ENCODE results near the gene GADD45B.
"Not testable (repeated sequence)": the region's sequence is repeated elsewhere in the genome, so short reads cannot be mapped to it uniquely, and the experiment has no call there.

Gene GADD45B

DNA sequence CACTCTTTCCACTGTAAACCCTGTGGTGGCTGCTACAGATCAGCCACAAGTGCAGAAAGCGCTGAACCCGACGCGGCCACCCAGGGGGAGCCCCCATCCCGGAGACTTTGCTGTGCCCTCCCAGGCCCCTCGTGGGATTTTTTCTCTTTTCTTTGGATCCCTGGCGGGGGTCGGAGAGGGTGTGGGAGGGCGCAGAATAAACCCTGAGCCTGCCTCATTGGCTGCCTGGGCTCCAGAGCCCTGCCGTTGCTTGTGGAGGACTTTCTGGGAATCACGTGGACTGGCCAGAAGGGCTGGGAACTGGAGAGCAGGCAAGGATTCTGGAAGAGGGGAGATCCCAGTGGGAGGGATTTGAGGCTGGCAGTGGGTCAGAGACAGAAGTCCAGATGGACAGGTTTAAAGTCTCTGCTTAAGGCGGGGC lies 24.9 kb downstream of the GADD45B start:
- no peak overlapping the region for H3K4me3 Mint-ChIP-seq
- no peaks in the 10 kb centered on the region for H3K36me3 Mint-ChIP-seq
- no peaks in the 10 kb centered on the region for H3K9me3 Mint-ChIP-seq (ENCODE audit: low read depth)
- no peak overlapping the region for H3K27ac Mint-ChIP-seq
- no peaks in the 10 kb centered on the region for H3K27me3 Mint-ChIP-seq
- H3K4me1 Mint-ChIP-seq (ENCODE audit: low read depth): peaks cover 28% of the 10 kb centered on the region

DNA sequence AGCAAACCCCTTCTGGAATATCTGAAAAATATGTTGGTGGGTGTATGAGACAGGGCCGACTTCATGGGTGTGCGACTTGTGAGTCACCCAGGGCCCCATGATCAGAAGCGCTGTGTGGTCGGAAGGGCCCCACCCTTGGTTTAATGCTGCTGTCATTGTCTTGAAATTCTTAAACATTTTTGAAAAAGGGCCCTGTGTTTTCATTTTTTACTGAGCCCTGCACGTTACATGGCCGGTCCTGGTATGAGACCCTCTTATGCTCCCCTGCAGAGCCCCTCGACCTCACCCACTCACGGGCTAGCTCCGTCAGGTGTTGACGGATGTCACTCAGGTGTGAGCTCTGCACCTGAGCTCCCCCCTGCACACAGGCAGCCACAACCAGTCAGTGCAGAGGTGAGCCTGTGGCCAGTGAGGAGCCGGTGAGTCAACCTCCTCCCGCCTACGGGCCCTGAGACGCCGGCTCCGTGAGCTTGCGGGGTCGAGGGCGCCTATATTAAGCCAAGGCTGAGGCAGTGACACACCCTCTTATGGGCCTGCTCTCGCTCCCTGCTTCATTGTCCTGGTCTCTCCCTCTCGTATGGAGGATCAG lies 27.7 kb downstream of the GADD45B start:
- Mint-ChIP-seq H3K27me3 (no peaks in the 10 kb centered on the region), H3K9me3 (ENCODE audit: low read depth) (no peaks in the 10 kb centered on the region), H3K4me1 (ENCODE audit: low read depth) (peaks cover 31% of the 10 kb centered on the region), H3K27ac (peak overlapping the region; percentile 65), H3K4me3 (peak overlapping the region; percentile 64), H3K36me3 (no peaks in the 10 kb centered on the region)

GRCh38 chr19:2506656-2507055 lies 30.7 kb downstream of the GADD45B start:
- not testable (repeated sequence) for H3K27me3 Mint-ChIP-seq; H3K4me3 Mint-ChIP-seq; H3K36me3 Mint-ChIP-seq; H3K27ac Mint-ChIP-seq; H3K9me3 Mint-ChIP-seq (ENCODE audit: low read depth)
- H3K4me1 Mint-ChIP-seq (ENCODE audit: low read depth): peaks cover 33% of the 10 kb centered on the region

DNA sequence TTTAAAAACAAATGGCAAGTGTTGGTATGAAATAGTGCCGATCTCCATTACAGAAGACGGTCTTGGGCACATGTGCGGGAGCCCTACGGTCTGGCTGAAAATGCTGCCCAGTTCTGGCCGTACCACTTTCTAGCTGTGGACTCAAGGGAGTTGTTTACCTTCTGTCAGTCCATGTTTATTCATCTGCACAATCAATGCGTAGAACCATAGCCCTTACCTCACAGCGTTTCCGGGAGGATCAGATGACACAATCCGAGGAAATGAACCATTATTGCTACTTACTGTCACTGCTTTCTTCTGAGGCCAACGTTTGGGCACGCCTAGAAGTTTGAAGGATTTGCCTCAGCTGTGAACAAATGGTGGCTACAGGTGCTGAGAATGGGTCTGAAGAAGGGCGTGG lies 31.2 kb downstream of the GADD45B start:
- H3K9me3 Mint-ChIP-seq (ENCODE audit: low read depth): no peaks in the 10 kb centered on the region
- no peaks in the 10 kb centered on the region for H3K27me3 Mint-ChIP-seq
- peaks cover 33% of the 10 kb centered on the region for H3K4me1 Mint-ChIP-seq (ENCODE audit: low read depth)
- no peak overlapping the region for H3K27ac Mint-ChIP-seq
- no peaks in the 10 kb centered on the region for H3K36me3 Mint-ChIP-seq
- peak overlapping the region; percentile 61 for H3K4me3 Mint-ChIP-seq

- H3K9me3 Mint-ChIP-seq (ENCODE audit: low read depth): no peaks in the 10 kb centered on the region
- no peak overlapping the region for H3K27ac Mint-ChIP-seq
- H3K27me3 Mint-ChIP-seq: no peaks in the 10 kb centered on the region
- H3K36me3 Mint-ChIP-seq: no peaks in the 10 kb centered on the region
- H3K4me3 Mint-ChIP-seq: no peak overlapping the region
- H3K4me1 Mint-ChIP-seq (ENCODE audit: low read depth): peaks cover 18% of the 10 kb centered on the region
Observed at GRCh38 chr19:2509096-2509495, 33.2 kb downstream of the GADD45B start.

- Mint-ChIP-seq H3K27me3 (no peaks in the 10 kb centered on the region), H3K27ac (no peak overlapping the region), H3K4me3 (no peak overlapping the region), H3K9me3 (ENCODE audit: low read depth) (no peaks in the 10 kb centered on the region), H3K4me1 (ENCODE audit: low read depth) (peaks cover 11% of the 10 kb centered on the region), H3K36me3 (no peaks in the 10 kb centered on the region)
Observed at GRCh38 chr19:2511570-2511969, 35.6 kb downstream of the GADD45B start.

DNA sequence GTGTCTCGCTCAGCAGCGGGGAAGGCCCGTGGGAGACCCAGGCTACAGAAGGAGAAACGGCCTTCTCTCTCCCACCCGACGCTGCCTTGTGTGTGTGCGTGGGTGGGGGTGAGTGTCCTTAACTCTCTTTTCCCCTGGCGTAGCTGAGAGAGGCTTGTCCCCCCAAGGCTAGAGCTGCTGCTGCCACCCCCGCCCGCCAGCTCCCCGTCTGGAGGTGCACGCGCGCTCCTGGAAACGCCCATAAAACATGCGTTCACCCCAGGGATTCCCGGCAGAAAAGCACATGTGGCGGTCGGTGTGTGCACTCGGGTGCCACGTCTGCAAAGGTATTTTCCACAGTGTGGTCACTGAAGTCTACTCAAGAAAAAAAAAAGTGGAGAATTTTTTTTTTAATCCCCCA lies 36.1 kb downstream of the GADD45B start:
- Mint-ChIP-seq H3K27ac (no peak overlapping the region), H3K4me1 (ENCODE audit: low read depth) (peaks cover 10% of the 10 kb centered on the region), H3K4me3 (no peak overlapping the region), H3K36me3 (no peaks in the 10 kb centered on the region), H3K27me3 (no peaks in the 10 kb centered on the region), H3K9me3 (ENCODE audit: low read depth) (no peaks in the 10 kb centered on the region)

DNA sequence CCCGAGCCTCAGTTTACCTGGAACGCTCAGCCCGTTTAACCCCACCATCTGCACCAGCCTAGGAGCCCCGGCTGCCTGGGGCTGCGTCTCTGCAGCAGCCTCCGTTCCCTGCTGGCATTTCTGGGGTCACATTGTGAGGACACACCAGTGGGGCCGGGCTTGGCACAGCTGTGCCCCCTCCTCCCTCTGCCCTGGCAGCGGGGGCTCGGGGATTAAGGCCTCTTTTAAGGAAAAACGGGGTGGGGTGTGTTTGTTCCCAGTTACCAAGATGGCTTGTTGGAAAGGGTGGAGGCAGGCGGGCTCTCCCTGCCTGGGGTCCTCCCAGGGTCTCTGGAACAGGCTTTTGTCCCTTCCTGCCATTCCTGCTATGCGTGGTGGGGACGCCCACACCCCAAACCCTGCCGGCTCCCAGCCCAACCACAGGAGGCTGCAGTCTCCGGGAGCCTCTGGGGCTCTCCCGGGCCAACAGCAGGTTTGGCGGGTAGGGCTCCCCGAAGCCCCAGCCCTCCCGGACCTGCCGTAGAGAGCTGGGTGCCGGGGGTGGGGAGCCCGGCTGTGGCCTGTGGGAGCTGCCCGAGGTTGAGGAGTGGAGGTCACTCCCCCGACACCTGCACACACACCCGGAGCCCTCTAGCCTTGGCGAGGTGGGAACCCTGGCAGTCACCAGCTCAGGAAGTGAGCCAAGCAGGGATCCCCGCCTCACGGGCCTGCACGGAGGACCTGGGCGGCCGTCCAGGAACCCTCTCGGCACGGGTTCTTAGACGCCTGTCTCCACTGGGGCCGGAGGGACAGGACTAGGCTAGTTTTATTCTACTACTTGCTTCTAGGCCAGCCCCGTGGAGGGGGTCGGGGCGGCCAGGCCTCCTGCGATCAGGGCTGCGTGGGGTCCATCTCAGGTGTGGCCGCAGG lies 36.9 kb downstream of the GADD45B start:
- H3K9me3 Mint-ChIP-seq (ENCODE audit: low read depth): no peaks in the 10 kb centered on the region
- H3K36me3 Mint-ChIP-seq: no peaks in the 10 kb centered on the region
- H3K4me1 Mint-ChIP-seq (ENCODE audit: low read depth): peaks cover 9% of the 10 kb centered on the region
- no peak overlapping the region for H3K27ac Mint-ChIP-seq
- no peaks in the 10 kb centered on the region for H3K27me3 Mint-ChIP-seq
- H3K4me3 Mint-ChIP-seq: no peak overlapping the region

DNA sequence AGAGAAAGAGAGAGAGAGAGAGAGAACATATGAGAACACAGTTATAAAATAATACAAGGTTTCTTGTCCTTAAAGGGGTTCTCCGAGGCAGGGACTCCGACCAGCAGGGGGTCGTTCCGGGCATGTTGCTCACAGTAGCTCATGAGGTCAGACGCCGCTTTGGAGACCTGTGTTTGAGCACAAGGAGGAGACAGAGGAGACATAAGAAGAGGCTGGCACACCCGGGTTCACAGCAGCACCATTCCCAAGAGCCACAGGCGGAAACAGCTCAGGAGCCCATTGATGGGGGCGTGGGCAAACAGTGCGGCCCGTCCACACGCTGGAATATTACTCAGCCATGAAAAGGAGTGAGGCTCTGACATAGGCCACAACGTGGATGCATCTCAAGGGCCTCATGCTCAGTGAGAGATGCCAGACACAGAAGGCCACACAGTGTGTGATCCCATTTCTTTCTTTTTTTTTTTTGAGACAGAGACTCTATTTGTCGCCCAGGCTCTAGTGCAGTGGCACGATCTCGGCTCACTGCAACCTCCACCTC lies 39.1 kb downstream of the GADD45B start:
- Mint-ChIP-seq H3K27me3 (no peaks in the 10 kb centered on the region), H3K27ac (no peak overlapping the region), H3K4me3 (no peak overlapping the region), H3K9me3 (ENCODE audit: low read depth) (no peaks in the 10 kb centered on the region), H3K36me3 (no peaks in the 10 kb centered on the region), H3K4me1 (ENCODE audit: low read depth) (peaks cover 14% of the 10 kb centered on the region)

DNA sequence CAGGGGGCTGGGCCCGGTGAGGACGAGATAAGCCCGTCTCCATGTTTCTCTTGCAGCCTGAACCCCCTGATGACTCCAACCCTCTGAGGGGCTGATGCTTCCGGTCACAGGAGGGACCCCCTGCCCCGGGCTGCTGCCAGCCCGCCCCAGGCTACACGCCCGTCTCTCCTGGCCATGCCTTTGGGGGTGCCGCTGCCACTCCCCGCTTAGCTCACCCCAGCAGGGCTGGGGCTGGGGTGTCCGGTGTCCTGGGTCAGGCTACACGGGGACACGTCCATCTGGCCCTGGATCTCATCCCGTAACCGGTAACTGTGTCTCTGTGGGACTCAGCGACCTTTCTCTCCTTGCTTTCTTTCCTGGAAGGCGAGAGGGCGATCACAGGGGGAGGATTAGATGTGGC lies 40.8 kb downstream of the GADD45B start:
- H3K4me3 Mint-ChIP-seq: no peak overlapping the region
- H3K27ac Mint-ChIP-seq: no peak overlapping the region
- peaks cover 14% of the 10 kb centered on the region for H3K4me1 Mint-ChIP-seq (ENCODE audit: low read depth)
- no peaks in the 10 kb centered on the region for H3K36me3 Mint-ChIP-seq
- H3K9me3 Mint-ChIP-seq (ENCODE audit: low read depth): no peaks in the 10 kb centered on the region
- H3K27me3 Mint-ChIP-seq: no peaks in the 10 kb centered on the region

- H3K36me3 Mint-ChIP-seq: no peaks in the 10 kb centered on the region
- H3K4me1 Mint-ChIP-seq (ENCODE audit: low read depth): peaks cover 14% of the 10 kb centered on the region
- no peaks in the 10 kb centered on the region for H3K27me3 Mint-ChIP-seq
Observed at GRCh38 chr19:2517881-2518601, 42.1 kb downstream of the GADD45B start.

DNA sequence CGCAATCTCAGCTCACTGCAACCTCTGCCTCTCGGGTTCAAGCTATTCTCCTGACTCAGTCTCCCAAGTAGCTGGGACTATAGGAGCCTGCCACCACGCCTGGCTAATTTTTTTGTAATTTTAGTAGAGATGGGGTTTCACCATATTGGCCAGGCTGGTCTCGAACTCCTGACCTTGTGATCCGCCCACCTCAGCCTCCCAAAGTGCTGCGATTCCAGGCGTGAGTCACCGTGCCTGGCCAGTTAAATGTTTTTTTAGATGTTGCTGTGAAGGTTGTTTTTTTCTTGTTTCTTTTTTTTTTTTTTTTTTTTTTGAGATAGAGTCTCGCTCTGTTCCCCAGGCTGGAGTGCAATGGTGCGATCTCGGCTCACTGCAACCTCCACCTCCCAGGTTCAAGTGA lies 42.9 kb downstream of the GADD45B start:
- not testable (repeated sequence) for H3K36me3 Mint-ChIP-seq; H3K27ac Mint-ChIP-seq; H3K4me3 Mint-ChIP-seq; H3K27me3 Mint-ChIP-seq; H3K9me3 Mint-ChIP-seq (ENCODE audit: low read depth)
- peaks cover 14% of the 10 kb centered on the region for H3K4me1 Mint-ChIP-seq (ENCODE audit: low read depth)

More at GRCh38 chr19:2517881-2518601, 42.1 kb downstream of the GADD45B start:
- Mint-ChIP-seq H3K9me3 (ENCODE audit: low read depth) (no peaks in the 10 kb centered on the region), H3K27ac (no peak overlapping the region), H3K4me3 (peak overlapping the region; percentile 17)

GRCh38 chr19:2519482-2519881 lies 43.6 kb downstream of the GADD45B start:
- H3K27ac Mint-ChIP-seq: no peak overlapping the region
- no peaks in the 10 kb centered on the region for H3K36me3 Mint-ChIP-seq
- no peak overlapping the region for H3K4me3 Mint-ChIP-seq
- H3K9me3 Mint-ChIP-seq (ENCODE audit: low read depth): no peaks in the 10 kb centered on the region
- no peaks in the 10 kb centered on the region for H3K27me3 Mint-ChIP-seq
- H3K4me1 Mint-ChIP-seq (ENCODE audit: low read depth): peaks cover 14% of the 10 kb centered on the region

DNA sequence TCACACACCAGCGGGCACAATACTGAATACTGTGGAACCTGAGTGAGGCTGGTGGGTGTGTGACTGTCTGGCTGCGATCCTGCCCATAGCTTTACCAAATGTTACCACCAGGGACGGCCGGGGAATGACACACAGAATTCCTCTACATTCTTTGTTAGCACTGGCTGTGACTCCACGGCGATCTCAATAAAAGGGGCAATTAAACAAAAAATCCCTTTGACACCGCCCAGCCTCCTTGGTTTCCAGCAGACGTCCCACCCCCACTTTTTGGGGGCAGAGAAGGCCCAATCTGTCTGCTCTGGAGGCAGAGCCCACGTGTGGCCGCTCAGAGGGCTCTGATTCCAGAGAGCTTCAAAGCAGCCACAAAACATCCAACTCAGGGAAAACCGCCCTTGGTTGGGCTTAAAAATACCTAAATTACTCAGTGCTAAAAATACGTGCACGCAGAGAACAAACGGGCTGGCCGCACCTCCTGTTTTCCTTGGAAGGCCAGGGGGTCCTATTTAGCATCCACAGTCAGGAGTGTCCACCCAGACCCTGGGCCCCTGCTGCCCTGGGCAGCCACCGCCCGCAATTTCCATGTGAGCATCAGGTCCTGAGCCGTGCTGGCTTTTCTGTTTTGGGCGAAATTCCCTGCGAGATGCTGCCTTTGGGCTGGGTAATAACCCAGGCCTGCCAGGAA lies 47.8 kb downstream of the GADD45B start:
- Mint-ChIP-seq H3K27me3 (no peaks in the 10 kb centered on the region), H3K4me1 (ENCODE audit: low read depth) (peaks cover under 1% of the 10 kb centered on the region), H3K4me3 (no peak overlapping the region), H3K27ac (no peak overlapping the region), H3K36me3 (no peaks in the 10 kb centered on the region), H3K9me3 (ENCODE audit: low read depth) (no peaks in the 10 kb centered on the region)

Measured in activated naive CD8-positive, alpha-beta T cell (primary cell).